Right atrium auricular region (tissue), 2 donors: ENCODE data around the gene ACER3. TPM values are rescaled to one million over a fixed set of nuclear protein-coding genes. Genes with fewer than 3 reads are reported as not detected.

Experiments used
- DNase-seq: peaks from one replicate; pipeline ENCODE4 v3.0.0-alpha.2; 2019; ENCODE audit warnings: low spot score
- H3K27ac ChIP-seq, 2 donors: fragments of 200-600 bp; sonication (generic); 1 replicate in 1 of 2; 2 replicates in 1 of 2; pipeline ENCODE4 v1.5.1; 2016 to 2019
- H3K27me3 ChIP-seq, 2 donors: fragments of 200-600 bp; sonication (generic); one replicate each; pipeline versions ENCODE4 v1.5.1 to v1.6.0; 2017 to 2019
- H3K36me3 ChIP-seq: fragments of 200-600 bp; sonication (generic); one replicate; pipeline ENCODE4 v1.5.1; 2016
- H3K4me1 ChIP-seq, 2 donors: fragments of 200-600 bp; sonication (generic); one replicate each; pipeline versions ENCODE4 v1.5.1 to v1.6.0; 2017 to 2019
- H3K4me3 ChIP-seq, 2 donors: fragments of 200-600 bp; sonication (generic); 1 replicate in 1 of 2; 2 replicates in 1 of 2; pipeline ENCODE4 v1.5.1; 2017 to 2019; ENCODE audit warnings: mild to moderate bottlenecking in 1 of 2, moderate library complexity in 1 of 2
- H3K9me3 ChIP-seq, 2 donors: fragments of 200-600 bp; sonication (generic); one replicate each; pipeline ENCODE4 v1.5.1; 2019
- total RNA-seq, 2 donors: library from RNA; depleted of rRNA; stranded (reverse); fragments of >200 nt; gene quantifications; one replicate each; pipeline ENCODE4 v1.1.0, GENCODE V29; 2016
- TF ChIP-seq, protein P1 (sequence below), 2 donors: fragments of 200-600 bp; sonication (generic); IDR thresholded peaks; one replicate each; pipeline ENCODE4 v1.5.1; 2019; ENCODE audit warnings: antibody characterized with exemption in 2 of 2

The ACER3 gene
- total RNA-seq, 2 donors from 2014 or later, result 6.4 to 11.3 TPM

DNA sequence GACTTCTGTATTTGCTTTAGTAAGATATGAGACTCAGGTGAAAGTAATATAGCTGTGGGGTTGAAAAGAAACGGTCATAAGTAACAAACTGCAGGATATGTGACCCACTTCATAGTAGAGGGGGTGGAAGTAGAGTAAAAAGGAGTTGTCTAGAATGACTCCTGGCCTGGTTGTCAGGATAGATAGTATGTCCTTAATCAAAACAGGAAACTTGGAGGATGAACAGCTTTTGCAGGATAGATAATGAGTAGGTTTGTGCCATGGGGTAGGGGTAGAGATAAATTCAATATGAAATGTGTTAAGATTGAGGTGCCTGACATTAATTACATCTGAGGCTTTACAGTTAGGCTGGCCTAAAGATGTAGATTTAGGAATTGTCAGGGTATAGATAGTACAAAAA lies 126.5 kb downstream of the ACER3 start:
- TF ChIP-seq, protein P1, sequence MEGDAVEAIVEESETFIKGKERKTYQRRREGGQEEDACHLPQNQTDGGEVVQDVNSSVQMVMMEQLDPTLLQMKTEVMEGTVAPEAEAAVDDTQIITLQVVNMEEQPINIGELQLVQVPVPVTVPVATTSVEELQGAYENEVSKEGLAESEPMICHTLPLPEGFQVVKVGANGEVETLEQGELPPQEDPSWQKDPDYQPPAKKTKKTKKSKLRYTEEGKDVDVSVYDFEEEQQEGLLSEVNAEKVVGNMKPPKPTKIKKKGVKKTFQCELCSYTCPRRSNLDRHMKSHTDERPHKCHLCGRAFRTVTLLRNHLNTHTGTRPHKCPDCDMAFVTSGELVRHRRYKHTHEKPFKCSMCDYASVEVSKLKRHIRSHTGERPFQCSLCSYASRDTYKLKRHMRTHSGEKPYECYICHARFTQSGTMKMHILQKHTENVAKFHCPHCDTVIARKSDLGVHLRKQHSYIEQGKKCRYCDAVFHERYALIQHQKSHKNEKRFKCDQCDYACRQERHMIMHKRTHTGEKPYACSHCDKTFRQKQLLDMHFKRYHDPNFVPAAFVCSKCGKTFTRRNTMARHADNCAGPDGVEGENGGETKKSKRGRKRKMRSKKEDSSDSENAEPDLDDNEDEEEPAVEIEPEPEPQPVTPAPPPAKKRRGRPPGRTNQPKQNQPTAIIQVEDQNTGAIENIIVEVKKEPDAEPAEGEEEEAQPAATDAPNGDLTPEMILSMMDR (IDR thresholded peaks at IDR 0.05), result no peak
- H3K36me3 ChIP-seq, result peaks cover 4% of the 10 kb centered on the region
- no peaks in the 10 kb centered on the region for H3K27me3 ChIP-seq
- H3K9me3 ChIP-seq, result no peaks in the 10 kb centered on the region
- H3K4me1 ChIP-seq, result no peaks in the 10 kb centered on the region
- no peak overlapping the region for H3K27ac ChIP-seq
- no peak for DNase-seq
- H3K4me3 ChIP-seq, result no peak overlapping the region

DNA sequence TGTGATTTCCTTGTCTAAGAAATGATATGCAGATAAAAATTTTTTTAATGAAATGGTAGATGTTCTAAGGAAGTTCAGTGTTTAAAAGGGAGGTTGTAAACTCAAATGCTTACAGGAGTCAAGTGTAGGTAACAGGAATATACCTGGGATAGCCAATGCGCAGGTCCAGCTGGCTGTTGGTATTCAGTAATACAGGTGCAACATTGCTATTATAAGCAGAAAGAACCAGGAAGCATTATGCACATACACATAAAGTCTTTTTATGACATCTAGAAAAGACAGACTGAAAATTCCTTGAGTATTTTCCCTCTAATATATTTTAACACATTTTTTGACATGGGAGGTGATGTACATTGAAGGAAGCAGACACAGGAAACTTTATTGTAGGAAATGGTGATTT lies 129.9 kb downstream of the ACER3 start:
- H3K27ac ChIP-seq, result no peak overlapping the region
- H3K36me3 ChIP-seq, result peaks cover 4% of the 10 kb centered on the region
- DNase-seq, result no peak
- TF ChIP-seq, protein P1 (IDR thresholded peaks at IDR 0.05), result no peak
- no peaks in the 10 kb centered on the region for H3K27me3 ChIP-seq
- no peaks in the 10 kb centered on the region for H3K4me1 ChIP-seq
- no peaks in the 10 kb centered on the region for H3K9me3 ChIP-seq
- H3K4me3 ChIP-seq, result no peak overlapping the region

DNA sequence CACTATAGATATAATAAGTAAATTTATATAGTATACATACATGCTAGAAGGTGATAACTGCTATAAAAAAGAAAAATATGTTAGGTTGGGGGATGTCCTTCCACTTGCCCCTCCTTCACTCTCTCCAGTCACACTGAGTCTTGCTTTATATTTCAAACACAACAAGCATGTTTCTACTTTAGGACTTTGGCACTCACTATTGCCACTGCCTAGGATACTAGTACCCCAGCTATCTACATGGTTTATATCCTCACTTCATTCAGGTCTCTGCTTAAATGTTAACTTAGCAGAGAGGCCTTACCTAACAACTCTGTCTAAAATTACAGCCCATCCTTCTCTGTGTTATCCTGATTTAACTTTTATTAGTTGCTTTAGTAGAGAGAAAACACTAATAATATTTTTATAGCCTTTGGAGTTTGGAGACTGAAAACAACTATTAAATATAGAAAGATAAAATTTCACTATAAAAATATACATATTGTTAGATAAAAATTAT lies 134.4 kb downstream of the ACER3 start:
- no peak for DNase-seq
- Histone ChIP-seq H3K9me3 (no peaks in the 10 kb centered on the region), H3K27ac (no peak overlapping the region), H3K4me3 (no peak overlapping the region), H3K27me3 (no peaks in the 10 kb centered on the region), H3K4me1 (no peaks in the 10 kb centered on the region), H3K36me3 (peaks cover 4% of the 10 kb centered on the region)
- TF ChIP-seq, protein P1 (IDR thresholded peaks at IDR 0.05), result no peak

DNA sequence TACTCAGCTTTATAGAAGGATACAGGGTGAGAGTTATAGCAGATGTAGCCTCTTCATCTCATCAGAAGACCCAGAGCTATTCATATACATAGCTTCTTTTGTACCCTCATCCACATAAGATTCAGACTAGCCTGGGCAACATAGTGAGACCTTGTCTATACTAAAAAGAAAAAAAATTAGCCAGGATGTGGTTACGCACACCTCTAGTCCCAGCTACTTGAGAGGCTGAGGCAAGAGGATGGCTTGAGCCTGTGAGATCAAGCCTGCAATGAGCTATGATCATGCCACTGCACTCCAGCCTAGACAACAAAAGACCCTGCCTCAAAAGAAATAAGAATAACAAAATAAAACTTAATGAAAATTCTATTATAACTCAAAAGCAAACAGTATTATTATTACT lies 136.8 kb downstream of the ACER3 start:
- no peak overlapping the region for H3K4me3 ChIP-seq
- H3K36me3 ChIP-seq, result no peaks in the 10 kb centered on the region
- no peaks in the 10 kb centered on the region for H3K4me1 ChIP-seq
- TF ChIP-seq, protein P1 (IDR thresholded peaks at IDR 0.05), result no peak
- no peaks in the 10 kb centered on the region for H3K9me3 ChIP-seq
- H3K27me3 ChIP-seq, result no peaks in the 10 kb centered on the region
- H3K27ac ChIP-seq, result no peak overlapping the region
- DNase-seq, result no peak

DNA sequence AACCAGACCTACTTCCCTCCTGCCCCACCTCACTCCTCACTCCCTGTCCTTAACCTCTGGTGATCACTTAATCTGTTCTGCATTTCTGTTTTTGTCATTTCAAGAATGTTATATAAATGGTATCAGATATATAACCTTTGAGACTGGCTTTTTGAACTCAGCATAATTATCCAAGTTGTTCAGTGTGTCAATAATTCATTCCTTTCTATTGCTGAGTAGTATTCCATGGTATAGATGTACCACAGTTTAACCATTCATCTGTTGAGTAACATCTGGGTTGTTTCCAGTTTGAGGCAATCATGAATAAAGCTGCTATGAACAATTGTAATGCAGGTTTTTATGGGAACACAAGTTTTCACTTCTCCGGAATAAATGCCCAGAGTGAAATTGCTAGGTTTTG lies 138.9 kb downstream of the ACER3 start:
- no peaks in the 10 kb centered on the region for H3K4me1 ChIP-seq

DNA sequence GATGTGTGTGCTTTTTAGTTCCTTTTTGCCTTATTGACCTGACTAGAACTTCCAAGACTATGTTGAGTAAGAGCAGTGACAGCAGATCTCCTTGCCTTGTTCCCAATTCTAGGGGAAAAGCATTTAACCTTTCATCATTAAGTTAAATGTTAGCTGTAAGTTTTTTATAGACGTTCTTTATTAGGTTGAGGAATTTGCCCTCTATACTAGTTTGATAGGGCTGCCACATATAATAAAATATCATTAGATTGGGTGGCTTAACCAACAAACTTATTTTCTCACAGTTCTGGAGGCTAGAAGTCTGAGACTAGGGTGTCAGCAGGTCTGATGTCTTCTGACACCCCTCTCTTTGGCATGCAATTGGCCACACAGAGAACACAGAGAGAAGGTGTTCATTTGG lies 140.9 kb downstream of the ACER3 start:
- Histone ChIP-seq H3K4me3 (no peak overlapping the region), H3K27me3 (no peaks in the 10 kb centered on the region), H3K27ac (no peak overlapping the region), H3K36me3 (no peaks in the 10 kb centered on the region), H3K9me3 (no peaks in the 10 kb centered on the region), H3K4me1 (no peaks in the 10 kb centered on the region)
- no peak for DNase-seq
- TF ChIP-seq, protein P1 (IDR thresholded peaks at IDR 0.05), result no peak

More for the DNA sequence above, 138.9 kb downstream of the ACER3 start:
- Histone ChIP-seq H3K36me3 (no peaks in the 10 kb centered on the region), H3K27ac (no peak overlapping the region), H3K4me3 (no peak overlapping the region), H3K9me3 (no peaks in the 10 kb centered on the region), H3K27me3 (no peaks in the 10 kb centered on the region)
- TF ChIP-seq, protein P1 (IDR thresholded peaks at IDR 0.05), result no peak
- DNase-seq, result no peak
